H54 (cell line): Measurements from ENCODE around the gene PDE4D.
A peak's percentile ranks its signal among the peaks of the same experiment; 100 is the strongest.

ENCODE experiments used
- DNase-seq: peaks from one replicate; pipeline ENCODE4 v3.0.0; 2011; ENCODE audit warnings: low spot score, mixed read lengths; ENCODE audit not compliant: insufficient read length
- FAIRE-seq: peaks from 3 replicates; lab custom pipeline; 2011; peaks lifted over from hg19 to GRCh38; lab: Jason Lieb, UNC
- POLR2A ChIP-seq: IDR thresholded peaks from 2 replicates; pipeline ENCODE4 v1.6.1; 2011; ENCODE audit warnings: low read depth, mild to moderate bottlenecking, low read length

Gene PDE4D

DNA sequence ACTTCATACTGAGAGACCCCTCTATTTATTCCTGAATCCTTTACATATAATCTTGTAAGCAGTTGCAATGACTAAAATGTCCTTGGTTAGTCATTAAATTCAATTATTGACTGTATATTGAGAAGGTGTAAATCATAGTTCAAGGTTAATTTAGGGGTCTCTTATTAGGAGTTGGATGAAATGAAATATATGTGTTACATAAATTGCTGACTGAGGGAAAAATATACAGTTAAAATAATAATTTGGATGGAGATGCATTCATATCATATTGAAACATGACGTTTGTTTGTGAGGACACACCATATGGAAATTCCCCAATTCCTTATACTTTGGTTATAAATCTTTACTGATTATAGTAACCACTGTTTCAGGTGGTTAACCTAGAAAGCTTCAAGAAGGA is 430.6 kb downstream of the PDE4D start:
- no peak for FAIRE-seq
- no peak for DNase-seq

DNA sequence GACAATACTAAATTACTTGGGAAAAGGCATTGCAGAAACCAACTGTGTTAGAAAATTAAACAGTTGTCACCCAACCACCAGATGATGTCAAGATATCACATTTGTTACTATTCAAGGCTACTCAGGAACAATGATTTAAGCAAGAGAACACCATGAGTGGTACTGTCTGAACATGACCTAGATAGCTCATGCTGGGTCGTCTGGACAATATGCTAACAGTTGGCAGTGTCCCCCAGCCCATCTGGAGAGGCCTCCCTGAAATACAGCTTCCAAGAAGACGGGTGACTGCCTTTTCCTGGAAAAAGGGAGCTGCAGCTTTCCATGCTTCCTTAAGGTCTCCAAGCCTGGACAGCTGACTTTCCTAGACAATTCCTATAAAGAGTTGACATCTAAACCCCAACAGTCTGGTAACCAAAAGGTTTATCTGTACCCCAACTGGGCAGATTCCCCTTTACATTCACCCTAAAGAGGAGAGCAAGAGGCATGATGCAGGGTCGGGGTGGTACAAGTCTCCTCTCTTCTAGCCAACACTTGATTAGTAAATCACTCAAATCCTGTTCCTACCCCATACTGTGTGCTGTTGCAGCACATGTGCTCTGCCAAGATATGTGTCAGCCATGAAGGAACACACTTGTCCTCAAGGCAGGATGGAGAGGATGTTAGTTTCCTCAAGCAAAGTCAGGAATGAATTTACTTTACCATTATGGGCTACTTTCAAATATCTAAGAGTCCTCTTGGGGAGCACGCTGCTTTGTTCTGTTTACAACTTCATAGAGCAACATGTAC is 433.0 kb downstream of the PDE4D start:
- no peak for DNase-seq
- no peak for TF ChIP-seq POLR2A
- no peak for FAIRE-seq

More for the DNA sequence above, 430.6 kb downstream of the PDE4D start:
- TF ChIP-seq POLR2A: no peak

DNA sequence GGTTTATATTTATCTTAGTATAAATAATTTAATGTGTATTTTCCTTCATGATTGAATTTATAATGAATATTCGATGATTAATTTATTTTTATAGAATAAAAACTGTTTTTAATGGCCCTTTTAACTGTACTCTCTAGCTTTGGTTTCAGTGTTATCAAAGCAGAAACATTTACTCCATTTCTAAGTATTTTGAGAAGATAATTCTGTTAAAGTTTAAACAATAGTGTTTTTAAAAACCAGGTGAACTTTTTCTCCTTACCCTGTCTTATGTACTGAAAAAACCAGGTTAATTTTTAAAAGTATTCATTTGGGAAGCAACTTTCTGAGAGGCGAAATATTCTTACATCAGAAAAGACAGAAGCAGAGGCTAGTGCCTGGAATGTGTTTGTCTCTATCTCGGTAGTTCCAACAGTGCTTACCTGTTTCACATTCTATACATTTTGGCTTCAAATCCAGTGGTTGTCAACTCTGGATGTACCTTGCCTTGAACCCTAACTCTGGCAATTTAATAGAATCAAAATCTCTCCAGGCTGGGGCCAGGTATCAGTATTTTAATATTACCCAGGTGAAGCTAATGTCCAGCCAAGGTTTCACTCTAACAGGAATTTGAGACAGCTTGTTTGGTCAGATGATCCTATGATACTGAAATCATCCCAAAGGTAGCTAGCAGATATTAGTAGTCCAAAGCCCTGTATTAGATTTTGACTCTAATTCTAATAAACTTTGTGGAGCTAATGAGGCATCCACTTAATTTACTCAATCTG is 434.4 kb downstream of the PDE4D start:
- no peak for FAIRE-seq
- no peak for DNase-seq
- no peak for TF ChIP-seq POLR2A

DNA sequence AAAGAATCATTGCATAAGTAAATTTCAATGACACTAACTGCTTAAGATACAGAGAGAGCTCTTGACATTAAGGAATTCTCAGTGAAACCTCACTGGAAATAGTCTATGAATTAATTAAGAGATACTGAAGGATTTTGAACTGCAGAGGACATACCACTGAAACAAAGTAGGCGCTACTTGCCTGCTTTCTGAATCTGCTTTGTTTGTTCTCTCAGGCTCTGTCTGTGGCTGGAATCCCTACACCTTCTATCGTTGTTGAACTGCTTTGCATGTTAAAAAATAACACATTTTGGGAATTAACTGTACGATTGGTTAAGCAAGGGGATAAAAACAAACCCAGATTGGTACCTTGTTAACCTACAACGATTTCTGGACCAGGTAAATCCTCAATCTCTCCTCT is 435.2 kb downstream of the PDE4D start:
- TF ChIP-seq POLR2A: no peak
- FAIRE-seq: no peak
- DNase-seq: no peak

DNA sequence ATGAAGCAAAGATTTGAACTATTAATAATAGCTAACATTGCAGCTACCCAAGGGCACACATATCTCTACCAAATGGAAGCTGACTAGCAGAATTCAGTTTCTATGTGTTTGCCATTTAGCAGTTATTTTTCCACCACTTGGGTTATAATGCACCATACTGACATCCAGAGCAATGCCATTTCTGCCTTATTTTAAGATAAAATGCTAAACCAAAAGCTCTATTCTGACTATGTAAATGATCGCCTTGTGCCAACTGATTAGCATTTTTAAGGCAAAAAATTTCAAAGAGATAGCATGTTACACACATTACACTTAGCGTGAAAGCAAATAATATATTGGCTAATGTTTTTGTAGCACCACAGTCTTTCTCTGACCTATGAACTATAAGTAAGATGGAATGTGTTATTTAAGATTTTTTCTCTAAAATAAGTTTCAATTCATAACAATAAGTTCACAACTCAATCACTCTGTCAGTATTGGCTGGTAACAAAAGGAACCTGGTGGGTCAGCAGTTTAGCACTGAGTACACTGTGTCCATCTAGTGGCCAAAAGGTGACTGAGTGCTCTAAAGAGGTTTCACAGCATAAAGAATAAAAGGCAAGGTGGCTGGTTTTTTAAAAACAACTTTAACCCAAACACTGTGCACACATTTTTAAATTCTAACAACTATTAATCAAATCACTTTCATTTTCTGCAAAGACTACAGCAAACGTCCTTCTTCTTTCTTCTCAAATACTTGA is 443.5 kb downstream of the PDE4D start:
- no peak for FAIRE-seq
- peak; percentile 4 for DNase-seq
- TF ChIP-seq POLR2A: no peak

DNA sequence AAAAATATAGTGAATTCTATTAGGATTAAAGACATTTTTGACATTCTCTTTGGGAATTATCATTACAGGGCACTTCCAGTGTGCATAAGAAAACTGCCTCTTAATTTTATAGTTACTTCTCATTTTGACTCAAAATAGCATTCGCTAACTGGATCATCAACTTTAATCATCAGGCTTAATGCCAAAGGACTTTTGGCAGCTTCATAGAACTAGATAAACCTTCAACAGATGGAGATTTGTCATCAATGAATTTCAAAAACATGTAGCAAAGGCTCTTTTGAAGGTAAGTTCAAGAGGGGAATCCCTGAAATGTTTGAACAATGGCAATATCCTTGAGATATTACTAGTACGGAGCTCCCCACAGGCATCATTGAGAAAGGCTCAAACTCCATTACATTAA is 447.2 kb downstream of the PDE4D start:
- no peak for TF ChIP-seq POLR2A
- no peak for DNase-seq
- no peak for FAIRE-seq

DNA sequence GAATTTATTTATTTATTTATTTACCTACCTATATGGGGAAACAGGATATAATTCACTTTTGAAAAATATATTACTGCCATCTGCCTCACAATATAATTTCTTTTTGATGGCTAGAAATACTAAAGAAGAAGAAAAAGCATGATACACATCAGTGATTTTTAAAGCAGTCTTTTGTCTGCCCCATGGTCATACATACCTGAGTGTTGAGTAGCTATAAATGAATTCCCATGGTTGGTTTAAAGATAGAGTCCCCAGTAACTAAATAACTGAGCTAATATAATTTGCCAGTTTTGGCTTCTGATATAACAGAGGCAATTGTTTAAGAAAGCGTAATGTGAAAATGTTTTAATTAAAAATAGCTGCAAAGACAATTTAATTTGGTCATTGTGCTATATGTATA is 447.8 kb downstream of the PDE4D start:
- FAIRE-seq (no peak), DNase-seq (no peak)
- no peak for TF ChIP-seq POLR2A

DNA sequence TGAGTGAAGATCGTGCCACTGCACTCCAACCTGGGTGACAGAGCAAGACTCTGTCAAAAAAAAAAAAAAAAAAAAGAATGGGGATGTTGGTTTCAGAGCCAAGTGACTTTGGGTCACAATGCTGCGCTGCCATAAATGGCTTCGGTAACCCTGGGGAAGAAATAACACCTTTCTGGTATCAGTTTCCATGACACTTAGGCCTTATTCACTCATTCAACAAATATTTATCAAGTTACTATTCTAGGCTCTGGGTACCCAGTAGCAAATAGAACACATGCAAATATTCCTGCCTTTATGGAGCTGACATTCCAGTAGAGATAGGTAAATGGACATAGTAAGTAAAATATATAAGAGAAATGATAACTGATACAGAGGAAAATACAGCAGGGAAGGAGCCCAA is 454.2 kb downstream of the PDE4D start:
- TF ChIP-seq POLR2A: no peak
- FAIRE-seq (no peak), DNase-seq (no peak)

DNA sequence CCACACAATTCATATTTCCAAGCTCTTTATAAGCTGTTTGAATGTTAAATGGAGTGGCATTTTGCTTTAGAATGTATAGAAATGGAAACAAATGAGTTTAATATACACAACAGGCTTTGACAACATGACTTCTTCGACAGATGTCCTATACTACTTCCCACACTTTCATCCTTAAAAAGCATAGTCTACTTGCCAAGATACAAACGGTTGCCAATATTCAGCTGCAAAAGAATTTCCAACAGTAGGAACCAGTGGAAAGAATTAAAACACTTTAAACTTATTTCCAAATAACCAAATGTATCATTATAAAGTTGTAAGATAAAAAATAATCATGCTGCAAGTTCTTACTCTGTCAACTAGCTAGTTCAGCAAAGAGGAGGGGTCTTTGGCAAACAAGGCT is 456.4 kb downstream of the PDE4D start:
- TF ChIP-seq POLR2A: no peak
- FAIRE-seq (no peak), DNase-seq (no peak)

DNA sequence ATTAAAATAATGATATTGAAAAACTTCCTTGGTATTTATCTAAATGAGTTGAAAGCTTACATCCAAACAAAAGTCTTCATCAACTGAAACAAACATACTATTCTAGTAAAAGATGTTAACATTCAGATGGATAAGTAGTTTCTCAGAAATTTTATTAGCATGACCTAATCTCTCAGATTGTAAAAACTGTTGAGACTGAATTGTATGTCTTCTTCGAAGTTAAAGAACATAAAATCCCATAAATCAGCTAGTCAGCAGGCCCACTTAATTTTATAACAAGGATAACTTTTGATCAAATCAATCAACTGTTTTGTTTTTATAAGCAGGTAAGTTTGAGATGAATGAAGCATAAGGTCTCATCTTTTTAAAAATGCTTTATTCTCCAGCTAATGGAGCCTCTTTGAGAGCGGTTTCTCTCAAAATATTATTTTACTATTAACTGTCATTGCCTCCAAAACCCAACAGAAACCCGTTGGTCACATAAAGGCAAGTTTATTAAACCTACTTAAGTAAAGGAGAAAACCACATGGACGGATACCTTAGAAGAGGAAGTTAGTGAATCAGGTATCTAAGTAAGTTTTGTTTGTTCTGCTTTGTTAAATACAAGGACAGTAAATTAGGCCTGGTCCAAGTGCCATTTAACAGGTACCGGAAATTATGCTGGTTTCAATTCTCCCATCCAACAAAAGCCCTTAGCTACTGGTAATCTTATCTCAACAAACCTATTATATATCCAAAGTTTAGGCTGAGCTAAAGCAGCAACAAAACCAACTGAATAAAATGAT is 457.0 kb downstream of the PDE4D start:
- DNase-seq (no peak), FAIRE-seq (no peak)
- no peak for TF ChIP-seq POLR2A

DNA sequence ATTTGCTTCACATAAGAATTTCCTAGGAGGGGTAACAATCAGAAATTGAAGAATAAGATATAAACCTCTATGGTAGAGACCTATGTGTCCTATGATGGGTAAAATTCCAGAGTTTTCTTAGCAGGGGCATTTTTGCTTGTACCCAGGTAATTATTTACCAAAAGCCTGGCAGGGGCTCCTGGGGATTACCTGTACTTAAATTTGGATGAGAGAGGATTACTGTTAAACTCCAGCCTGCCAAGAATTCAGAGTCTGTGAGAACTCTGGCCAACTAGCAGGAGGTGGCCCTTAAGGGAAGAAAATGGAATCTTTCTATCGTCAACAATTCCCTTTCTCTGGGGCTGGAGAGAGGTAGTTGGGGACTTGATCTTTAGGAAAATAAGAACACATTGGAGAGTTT is 460.4 kb downstream of the PDE4D start:
- DNase-seq (no peak), FAIRE-seq (no peak)
- no peak for TF ChIP-seq POLR2A

DNA sequence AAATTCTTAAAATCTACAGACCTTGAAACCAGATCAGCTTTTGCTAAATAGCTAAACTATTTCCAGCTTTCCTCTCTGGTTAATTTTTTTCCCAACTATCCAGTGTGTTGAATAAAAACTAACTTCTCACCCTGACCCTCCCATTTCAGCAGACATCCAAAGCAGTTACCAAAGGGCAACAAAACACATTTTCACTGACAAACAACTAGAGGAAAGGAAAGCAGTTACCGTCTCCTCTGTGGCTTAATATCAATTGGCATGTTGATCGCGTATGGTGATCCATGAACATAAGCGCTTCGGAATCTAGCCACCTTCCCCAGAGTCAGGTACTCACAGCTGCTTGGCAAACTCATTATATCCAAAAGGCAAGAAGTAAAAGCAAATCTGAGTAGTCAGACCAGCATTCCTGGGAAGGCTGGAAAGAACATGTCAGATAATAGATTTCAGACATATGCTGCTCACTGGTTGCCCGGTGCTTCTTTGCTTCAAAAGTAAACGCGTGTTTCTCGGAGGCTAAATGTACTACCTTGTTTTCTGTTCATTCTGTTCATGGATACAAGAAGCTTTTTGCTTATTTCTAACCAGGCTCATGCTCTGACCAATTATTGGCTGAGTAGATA is 463.4 kb downstream of the PDE4D start:
- FAIRE-seq (no peak), DNase-seq (no peak)

DNA sequence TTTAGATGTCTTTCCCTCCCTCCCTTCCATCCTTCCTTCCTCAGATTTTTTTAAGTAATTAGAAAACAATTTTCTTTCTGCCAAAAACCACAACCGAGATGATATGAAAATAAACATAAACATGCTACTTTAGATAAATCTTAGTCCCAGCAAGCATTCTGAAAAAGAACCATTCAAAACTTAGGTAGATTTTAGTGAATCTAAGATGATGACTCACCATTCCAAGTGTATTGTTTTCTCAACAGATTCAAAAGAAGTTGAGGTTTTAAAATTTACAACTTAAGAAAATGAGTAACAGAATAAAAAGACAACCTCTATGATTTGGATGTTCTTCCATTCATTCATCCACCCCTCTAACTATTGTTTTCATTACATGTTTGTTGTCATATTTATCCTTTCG is 465.1 kb downstream of the PDE4D start:
- DNase-seq: no peak
- TF ChIP-seq POLR2A: no peak
- no peak for FAIRE-seq

More for the DNA sequence above, 463.4 kb downstream of the PDE4D start:
- no peak for TF ChIP-seq POLR2A
